SK-N-SH (cell line): Measurements from ENCODE around the gene THSD4. TPM values are rescaled to one million over a fixed set of nuclear protein-coding genes. Genes with fewer than 3 reads are reported as not detected.

Source experiments
- CTCF ChIA-PET: fragments of 300-600, 350-600 bp; formaldehyde crosslinking; extraction: SDS; loops from one replicate; lab custom pipeline; 2021; lab: Yijun Ruan, JAX
- POLR2A ChIA-PET: fragments of 350-600 bp; sonication (Branson Sonifier 250); formaldehyde crosslinking; extraction: SDS; loops from one replicate; lab custom pipeline; 2020; ENCODE audit warnings: antibody characterized with exemption, inconsistent platforms; lab: Yijun Ruan, JAX
- DNase-seq: peaks from one replicate; pipeline ENCODE4 v3.0.0; 2012
- H2AFZ ChIP-seq: fragments of 200-600 bp; sonication (generic); 2 replicates; pipeline ENCODE4 v1.8.1; 2016; ENCODE audit warnings: antibody characterized with exemption, mild to moderate bottlenecking, low read depth
- H3F3A ChIP-seq: fragments of 200-600 bp; sonication (generic); replicated peaks from 2 replicates; pipeline ENCODE3; 2016; ENCODE audit warnings: antibody characterized with exemption, mild to moderate bottlenecking; ENCODE audit not compliant: insufficient read depth
- H3K27ac ChIP-seq, 2 experiments: fragments of 200-500 bp in 1 of 2; fragments of 200-600 bp in 1 of 2; sonication (Bioruptor generic) in 1 of 2; sonication (generic), shearing (Covaris generic) in 1 of 2; 2 replicates each; pipeline versions ENCODE4 v1.5.1 to v1.6.1; 2014 to 2016; ENCODE audit warnings: low read depth in 2 of 2, inconsistent platforms in 1 of 2, low read length in 1 of 2, mild to moderate bottlenecking in 1 of 2, mixed read lengths in 1 of 2
- H3K27me3 ChIP-seq: fragments of 200-600 bp; sonication (generic), shearing (Covaris generic); 2 replicates; pipeline ENCODE4 v1.6.1; 2016; ENCODE audit warnings: mixed run types; ENCODE audit not compliant: insufficient read depth
- H3K36me3 ChIP-seq, 2 experiments: fragments of 200-500 bp in 1 of 2; fragments of 200-600 bp in 1 of 2; sonication (Bioruptor generic) in 1 of 2; sonication (generic) in 1 of 2; replicated peaks in 1 of 2; 2 replicates each; pipeline versions ENCODE3 to v1.5.1; 2014 to 2016; ENCODE audit warnings: low read length in 1 of 2, mild to moderate bottlenecking in 1 of 2; ENCODE audit not compliant: insufficient read depth in 2 of 2, control insufficient read depth in 1 of 2
- H3K4me1 ChIP-seq, 2 experiments: fragments of 200-500 bp in 1 of 2; fragments of 200-600 bp in 1 of 2; sonication (Bioruptor generic) in 1 of 2; sonication (generic), shearing (Covaris generic) in 1 of 2; 2 replicates each; pipeline versions ENCODE4 v1.5.1 to v1.6.1; 2014 to 2016; ENCODE audit warnings: low read depth in 1 of 2, low read length in 1 of 2, mixed run types in 1 of 2; ENCODE audit not compliant: insufficient read depth in 2 of 2, control insufficient read depth in 1 of 2
- H3K4me2 ChIP-seq: fragments of 200-600 bp; sonication (generic), shearing (Covaris generic); 2 replicates; pipeline ENCODE4 v1.6.1; 2017; ENCODE audit warnings: mixed run types
- H3K4me3 ChIP-seq, 2 experiments: fragments of 200-500 bp in 1 of 2; fragments of 200-600 bp in 1 of 2; sonication (Bioruptor generic) in 1 of 2; sonication (generic), shearing (Covaris generic) in 1 of 2; 2 replicates each; pipeline versions ENCODE4 v1.5.1 to v1.8.1; 2014 to 2016; ENCODE audit warnings: low read depth in 2 of 2, inconsistent platforms in 1 of 2, low read length in 1 of 2, mild to moderate bottlenecking in 1 of 2, mixed read lengths in 1 of 2, moderate library complexity in 1 of 2
- H3K79me2 ChIP-seq: fragments of 200-600 bp; sonication (generic); 2 replicates; pipeline ENCODE4 v1.8.1; 2017; ENCODE audit warnings: mild to moderate bottlenecking; ENCODE audit not compliant: insufficient read depth
- H3K9ac ChIP-seq: fragments of 200-600 bp; sonication (generic); 2 replicates; pipeline ENCODE4 v1.6.1; 2017; ENCODE audit warnings: mixed run types
- H3K9me2 ChIP-seq: fragments of 200-600 bp; sonication (generic); 2 replicates; pipeline ENCODE4 v1.6.1; 2017; ENCODE audit warnings: mixed run types
- H3K9me3 ChIP-seq: fragments of 200-600 bp; sonication (generic); 2 replicates; pipeline ENCODE4 v1.6.1; 2017; ENCODE audit warnings: mixed run types, mild to moderate bottlenecking, moderate library complexity
- H4K20me1 ChIP-seq: fragments of 200-600 bp; sonication (generic); 2 replicates; pipeline ENCODE4 v1.6.1; 2017; ENCODE audit warnings: mild to moderate bottlenecking, mixed run types; ENCODE audit not compliant: insufficient read depth
- EP300 ChIP-seq, 2 experiments: IDR thresholded peaks; 2 replicates each; pipeline versions ENCODE4 v1.4.0 to v1.6.1; 2012; ENCODE audit warnings: borderline replicate concordance in 1 of 2, low read depth in 1 of 2, low read length in 1 of 2
- EZH2phosphoT487 ChIP-seq: fragments of 200-600 bp; sonication (generic); IDR thresholded peaks from 2 replicates; pipeline ENCODE4 v1.6.1; 2017; ENCODE audit warnings: low read depth, mixed run types, mild to moderate bottlenecking, antibody characterized with exemption, moderate library complexity, borderline replicate concordance
- FOSL2 ChIP-seq: IDR thresholded peaks from 2 replicates; pipeline ENCODE4 v1.4.0; 2012; ENCODE audit warnings: low read depth, mild to moderate bottlenecking, moderate library complexity, borderline replicate concordance
- FOXM1 ChIP-seq: IDR thresholded peaks from 2 replicates; pipeline ENCODE4 v1.4.0; 2012; ENCODE audit warnings: low read depth, mild to moderate bottlenecking
- GABPA ChIP-seq: IDR thresholded peaks from 2 replicates; pipeline ENCODE4 v1.4.0; 2012; ENCODE audit warnings: low read depth, mild to moderate bottlenecking
- IRF3 ChIP-seq: fragments of 150-350 bp; IDR thresholded peaks from 2 replicates; pipeline ENCODE4 v1.6.1; 2016; ENCODE audit warnings: mild to moderate bottlenecking, low read depth, low read length
- JUND ChIP-seq: IDR thresholded peaks from 2 replicates; pipeline ENCODE4 v1.4.0; 2012
- NFIC ChIP-seq: IDR thresholded peaks from 2 replicates; pipeline ENCODE4 v1.4.0; 2012; ENCODE audit warnings: borderline replicate concordance
- PBX3 ChIP-seq: IDR thresholded peaks from 2 replicates; pipeline ENCODE4; 2012
- RAD21 ChIP-seq: IDR thresholded peaks from 2 replicates; pipeline ENCODE4 v1.6.1; 2012; ENCODE audit warnings: mild to moderate bottlenecking, low read length
- RCOR1 ChIP-seq: fragments of 150-350 bp; IDR thresholded peaks from 2 replicates; pipeline ENCODE4 v1.6.1; 2017; ENCODE audit warnings: antibody characterized with exemption, low read length
- RFX5 ChIP-seq: IDR thresholded peaks from 2 replicates; pipeline ENCODE4 v1.6.1; 2012; ENCODE audit warnings: mild to moderate bottlenecking, improper control_type of control experiment, low read length
- TCF12 ChIP-seq: IDR thresholded peaks from 2 replicates; pipeline ENCODE4 v1.4.0; 2012
- TEAD4 ChIP-seq: IDR thresholded peaks from 2 replicates; pipeline ENCODE4 v1.4.0; 2012; ENCODE audit warnings: mild to moderate bottlenecking, borderline replicate concordance; ENCODE audit not compliant: insufficient read depth
- USF1 ChIP-seq: IDR thresholded peaks from 2 replicates; pipeline ENCODE4 v1.4.0; 2012; ENCODE audit warnings: low read depth, borderline replicate concordance
- USF2 ChIP-seq: fragments of 150-350 bp; IDR thresholded peaks from 2 replicates; pipeline ENCODE4 v1.6.1; 2017; ENCODE audit warnings: antibody characterized with exemption, low read length, low read depth, borderline replicate concordance
- YY1 ChIP-seq: IDR thresholded peaks from 2 replicates; pipeline ENCODE4 v1.4.0; 2012; ENCODE audit warnings: low read depth, mild to moderate bottlenecking
- whole genome bisulfite sequencing: methylation state at CpG from one replicate; pipeline ENCODE4 v1.1.6; 2017; ENCODE audit warnings: low lambda C conversion rate; 5-methylcytosine and 5-hydroxymethylcytosine counted together
- polyA plus RNA-seq, 3 experiments: library from polyadenylated mRNA; depleted of rRNA; stranded (reverse); fragments of >200 nt; gene quantifications; 2 replicates each; pipeline ENCODE4 v1.2.3, GENCODE V29; 2012
- TF ChIP-seq, protein P1 (sequence below): fragments of 200-600 bp; sonication (generic); IDR thresholded peaks from 2 replicates; pipeline ENCODE4 v1.6.1; 2017; ENCODE audit warnings: antibody characterized with exemption, mild to moderate bottlenecking, moderate library complexity

THSD4 gene
- polyA plus RNA-seq, 1 of the 3 experiments (the other 2 are of a cell fraction): 79.1 TPM

DNA sequence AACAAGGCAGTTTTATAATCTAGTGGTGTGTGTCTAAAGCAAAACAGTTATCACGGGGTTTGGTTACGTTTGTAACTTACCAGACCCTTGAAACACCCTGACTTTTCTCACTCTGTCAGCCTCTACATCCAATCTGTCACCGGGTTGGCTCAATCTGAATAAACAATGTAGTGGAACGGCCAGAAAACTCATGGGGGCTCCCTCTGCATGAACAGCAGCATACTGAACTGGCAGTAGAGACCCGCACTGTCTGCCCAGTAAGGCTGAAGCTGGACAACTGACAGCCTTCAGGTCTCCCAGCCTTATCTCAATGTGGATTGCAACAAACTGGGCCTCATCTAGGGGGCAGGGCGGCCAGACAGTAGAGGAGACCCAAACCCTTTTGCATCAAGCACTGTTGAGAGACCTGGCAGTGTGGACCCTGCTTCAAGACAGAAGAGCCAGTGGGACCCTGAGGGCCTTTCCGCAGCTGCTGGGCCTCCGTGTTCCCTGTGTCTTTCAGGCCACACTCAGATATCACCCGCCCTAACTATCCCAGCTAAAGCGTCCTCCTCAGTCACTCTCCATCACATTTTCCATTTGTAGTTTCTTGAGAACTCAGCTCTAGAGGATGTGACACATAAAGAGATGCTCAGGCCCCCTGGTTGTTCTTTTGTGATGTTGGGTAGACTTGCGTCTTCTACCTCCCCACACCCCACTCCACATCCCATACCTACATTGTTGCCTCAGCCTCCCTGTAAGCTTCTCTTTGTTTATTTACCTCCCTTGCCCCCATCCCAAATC, 513.9 kb downstream of the THSD4 start:
- Histone ChIP-seq H3K4me2 (no peak overlapping the region), H3K9ac (no peak overlapping the region), H3F3A (no peaks in the 10 kb centered on the region), H3K27me3 (no peaks in the 10 kb centered on the region), H3K4me1 (peaks cover under 1 to 5% of the 10 kb centered on the region in 2 experiments; a peak in 2 of 4 replicates), H3K4me3 (no peak overlapping the region), H3K9me3 (no peaks in the 10 kb centered on the region), H4K20me1 (no peaks in the 10 kb centered on the region), H3K36me3 (no peaks in the 10 kb centered on the region), H3K27ac (no peak overlapping the region), H3K79me2 (no peaks in the 10 kb centered on the region), H2AFZ (no peak overlapping the region), H3K9me2 (no peaks in the 10 kb centered on the region)
- CTCF ChIA-PET: interaction anchor here (1.6 kb wide), 1 partner anchor 54 kb away, joined by 4 read pairs; no protein-coding TSS in a partner anchor
- 89% methylated on average over 10 of the region's 11 CpGs for WGBS
- POLR2A ChIA-PET: no interaction called here
- no peak for DNase-seq
- TF ChIP-seq USF2 (no peak), GABPA (no peak), RAD21 (no peak), EZH2phosphoT487 (no peak), NFIC (no peak), IRF3 (no peak), YY1 (no peak), FOSL2 (no peak), USF1 (no peak), EP300 (IDR thresholded peaks at IDR 0.05; ENCODE audit: borderline replicate concordance in 1 of 2, low read depth in 1 of 2, low read length in 1 of 2) (no peak), RFX5 (no peak), JUND (no peak), TCF12 (no peak), PBX3 (no peak), RCOR1 (no peak), TEAD4 (no peak), FOXM1 (no peak)
- TF ChIP-seq, protein P1, sequence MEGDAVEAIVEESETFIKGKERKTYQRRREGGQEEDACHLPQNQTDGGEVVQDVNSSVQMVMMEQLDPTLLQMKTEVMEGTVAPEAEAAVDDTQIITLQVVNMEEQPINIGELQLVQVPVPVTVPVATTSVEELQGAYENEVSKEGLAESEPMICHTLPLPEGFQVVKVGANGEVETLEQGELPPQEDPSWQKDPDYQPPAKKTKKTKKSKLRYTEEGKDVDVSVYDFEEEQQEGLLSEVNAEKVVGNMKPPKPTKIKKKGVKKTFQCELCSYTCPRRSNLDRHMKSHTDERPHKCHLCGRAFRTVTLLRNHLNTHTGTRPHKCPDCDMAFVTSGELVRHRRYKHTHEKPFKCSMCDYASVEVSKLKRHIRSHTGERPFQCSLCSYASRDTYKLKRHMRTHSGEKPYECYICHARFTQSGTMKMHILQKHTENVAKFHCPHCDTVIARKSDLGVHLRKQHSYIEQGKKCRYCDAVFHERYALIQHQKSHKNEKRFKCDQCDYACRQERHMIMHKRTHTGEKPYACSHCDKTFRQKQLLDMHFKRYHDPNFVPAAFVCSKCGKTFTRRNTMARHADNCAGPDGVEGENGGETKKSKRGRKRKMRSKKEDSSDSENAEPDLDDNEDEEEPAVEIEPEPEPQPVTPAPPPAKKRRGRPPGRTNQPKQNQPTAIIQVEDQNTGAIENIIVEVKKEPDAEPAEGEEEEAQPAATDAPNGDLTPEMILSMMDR: no peak
